ENCODE measurements around the gene OSR1.

OSR1 gene

GRCh38 chr2:19350678-19351401 is 7.6 kb downstream of the OSR1 start:
- Histone ChIP-seq H3K9ac (no peak overlapping the region), H3K4me3 (peak overlapping the region in 5 of 10 experiments; percentile 41 to 53 (median 44); a peak in 5 of 20 replicates), H3K27me3 (peaks cover 66 to 75% (median 71%) of the 10 kb centered on the region in 11 experiments), H3K36me3 (0 out of 22 replicates have a peak, but pooled peaks cover 0 to 4% (median 0%) of the 10 kb centered on the region in 11 experiments), H3K4me1 (peaks cover 11 to 31% (median 20%) of the 10 kb centered on the region in 10 experiments), H3K9me3 (replicated peaks in 1 of 11) (peaks cover 2 to 57% (median 34%) of the 10 kb centered on the region in 11 experiments), H3K4me2 (peak overlapping the region in 7 of 11 experiments; percentile 43 to 75 (median 68); a peak in 9 of 22 replicates), H4K20me1 (peaks cover 0 to 12% (median 0%) of the 10 kb centered on the region in 11 experiments; a peak in 5 of 22 replicates), H3K27ac (no peak overlapping the region)
- TF ChIP-seq Cebpa-rat (IDR thresholded peaks at IDR 0.05), result no peak

- Histone ChIP-seq H3K27ac (no peak overlapping the region), H4K20me1 (peaks cover 0 to 5% (median 0%) of the 10 kb centered on the region in 11 experiments; a peak in 4 of 22 replicates), H3K4me1 (peaks cover 11 to 31% (median 20%) of the 10 kb centered on the region in 10 experiments), H3K9ac (no peak overlapping the region), H3K4me2 (no peak overlapping the region), H3K9me3 (replicated peaks in 1 of 11) (peaks cover 0 to 50% (median 29%) of the 10 kb centered on the region in 11 experiments; a peak in 20 of 22 replicates), H3K36me3 (peaks cover 0 to 7% (median 0%) of the 10 kb centered on the region in 11 experiments; a peak in 1 of 22 replicates), H3K4me3 (0 out of 20 replicates have a peak overlapping the region, but pooled peaks of 1 of the 10 experiments have one; percentile 19), H3K27me3 (peaks cover 58 to 67% (median 64%) of the 10 kb centered on the region in 11 experiments)
- TF ChIP-seq Cebpa-rat (IDR thresholded peaks at IDR 0.05), result no peak
These were observed 8.3 kb downstream of the OSR1 start for GRCh38 chr2:19349911-19350677.

- peaks cover 0 to 12% (median 0%) of the 10 kb centered on the region in 11 experiments; a peak in 3 of 22 replicates for H3K36me3 ChIP-seq
- H3K4me3 ChIP-seq, result peak overlapping the region in 9 of 10 experiments; percentile 72 to 93 (median 86); a peak in 14 of 20 replicates
- peaks cover 0 to 41% (median 29%) of the 10 kb centered on the region in 11 experiments; a peak in 20 of 22 replicates for H3K9me3 ChIP-seq (replicated peaks in 1 of 11)
- peak overlapping the region; percentile 35 to 90 (median 80); a peak in 21 of 22 replicates for H3K4me2 ChIP-seq
- no peak for TF ChIP-seq Cebpa-rat (IDR thresholded peaks at IDR 0.05)
- peak overlapping the region in 2 of 11 experiments; percentile 90 to 96; a peak in 2 of 22 replicates for H3K9ac ChIP-seq
- peaks cover 11 to 31% (median 20%) of the 10 kb centered on the region in 10 experiments for H3K4me1 ChIP-seq
- H3K27me3 ChIP-seq, result peaks cover 44 to 53% (median 50%) of the 10 kb centered on the region in 11 experiments
- H3K27ac ChIP-seq, result no peak overlapping the region
- no peaks in the 10 kb centered on the region; a peak in 3 of 22 replicates for H4K20me1 ChIP-seq
These were observed 9.7 kb downstream of the OSR1 start for GRCh38 chr2:19348692-19349091.

GRCh38 chr2:19347619-19348562 is 10.5 kb downstream of the OSR1 start:
- H3K4me2 ChIP-seq, result peak overlapping the region; percentile 78 to 94 (median 86)
- H3K36me3 ChIP-seq, result peaks cover 0 to 12% (median 0%) of the 10 kb centered on the region in 11 experiments; a peak in 3 of 22 replicates
- 0 out of 22 replicates have a peak, but pooled peaks of 2 of the 11 experiments have one; percentile 12 to 13 for TF ChIP-seq Cebpa-rat (IDR thresholded peaks at IDR 0.05)
- peak overlapping the region; percentile 86 to 96 (median 91) for H3K27ac ChIP-seq
- peaks cover 0 to 33% (median 22%) of the 10 kb centered on the region in 11 experiments; a peak in 19 of 22 replicates for H3K9me3 ChIP-seq (replicated peaks in 1 of 11)
- peak overlapping the region; percentile 69 to 93 (median 84) for H3K4me3 ChIP-seq
- H3K27me3 ChIP-seq, result peaks cover 36 to 45% (median 42%) of the 10 kb centered on the region in 11 experiments
- H4K20me1 ChIP-seq, result no peaks in the 10 kb centered on the region; a peak in 2 of 22 replicates
- peak overlapping the region; percentile 86 to 96 (median 90) for H3K9ac ChIP-seq
- H3K4me1 ChIP-seq, result peaks cover 11 to 31% (median 20%) of the 10 kb centered on the region in 10 experiments

- peak overlapping the region; percentile 86 to 96 (median 91) for H3K27ac ChIP-seq
- peaks cover 11 to 29% (median 18%) of the 10 kb centered on the region in 10 experiments for H3K4me1 ChIP-seq
These were observed 11.3 kb downstream of the OSR1 start for GRCh38 chr2:19346983-19347618.

GRCh38 chr2:19337742-19338141 is 20.7 kb downstream of the OSR1 start:
- Histone ChIP-seq H3K4me2 (no peak overlapping the region), H4K20me1 (peaks cover 0 to 3% (median 0%) of the 10 kb centered on the region in 11 experiments; a peak in 1 of 22 replicates), H3K9me3 (replicated peaks in 1 of 11) (no peaks in the 10 kb centered on the region), H3K4me1 (peaks cover 0 to 9% (median 0%) of the 10 kb centered on the region in 10 experiments; a peak in 3 of 20 replicates), H3K9ac (no peak overlapping the region), H3K27me3 (no peaks in the 10 kb centered on the region), H3K4me3 (no peak overlapping the region), H3K36me3 (peaks cover 0 to 21% (median 0%) of the 10 kb centered on the region in 11 experiments; a peak in 6 of 22 replicates), H3K27ac (no peak overlapping the region)
- no peak for TF ChIP-seq Cebpa-rat (IDR thresholded peaks at IDR 0.05)

More at GRCh38 chr2:19346983-19347618, 11.3 kb downstream of the OSR1 start:
- Histone ChIP-seq H3K4me3 (peak overlapping the region; percentile 69 to 93 (median 84)), H3K9ac (peak overlapping the region; percentile 86 to 96 (median 90)), H3K27me3 (peaks cover 28 to 37% (median 34%) of the 10 kb centered on the region in 11 experiments), H3K4me2 (peak overlapping the region; percentile 78 to 94 (median 86)), H4K20me1 (no peaks in the 10 kb centered on the region; a peak in 2 of 22 replicates), H3K36me3 (peaks cover 0 to 12% (median 0%) of the 10 kb centered on the region in 11 experiments; a peak in 3 of 22 replicates), H3K9me3 (replicated peaks in 1 of 11) (peaks cover 0 to 25% (median 18%) of the 10 kb centered on the region in 11 experiments; a peak in 19 of 22 replicates)
- TF ChIP-seq Cebpa-rat (IDR thresholded peaks at IDR 0.05), result no peak

- Histone ChIP-seq H3K4me1 (peaks cover 0 to 9% (median 0%) of the 10 kb centered on the region in 10 experiments; a peak in 3 of 20 replicates), H3K9me3 (replicated peaks in 1 of 11) (no peaks in the 10 kb centered on the region), H3K4me3 (no peak overlapping the region), H3K36me3 (peaks cover 0 to 21% (median 0%) of the 10 kb centered on the region in 11 experiments; a peak in 6 of 22 replicates), H3K27ac (no peak overlapping the region), H3K9ac (no peak overlapping the region), H3K4me2 (0 out of 22 replicates have a peak overlapping the region, but pooled peaks of 1 of the 11 experiments have one; percentile 9), H4K20me1 (peaks cover 0 to 3% (median 0%) of the 10 kb centered on the region in 11 experiments; a peak in 1 of 22 replicates), H3K27me3 (no peaks in the 10 kb centered on the region)
- TF ChIP-seq Cebpa-rat (IDR thresholded peaks at IDR 0.05), result no peak
These were observed 21.2 kb downstream of the OSR1 start for GRCh38 chr2:19337202-19337601.

All from BLaER1 treated with 17β-estradiol and CSF1 and Interleukin-3, amounts not matched to agents 10 nM and 100 nM (cell line).